Endothelial cell of umbilical vein (primary cell): Measurements from ENCODE around the gene IL36B.

ENCODE experiments used
- EZH2 ChIP-seq: IDR thresholded peaks from 2 replicates; pipeline ENCODE4 v1.6.1; 2012; ENCODE audit warnings: borderline replicate concordance, low read depth, mild to moderate bottlenecking, moderate library complexity, low read length, inconsistent platforms; ENCODE audit not compliant: severe bottlenecking
- FOS ChIP-seq: IDR thresholded peaks from 2 replicates; pipeline ENCODE4 v1.6.1; 2011; ENCODE audit warnings: mild to moderate bottlenecking, low read length, moderate library complexity, borderline replicate concordance; ENCODE audit not compliant: insufficient read depth
- JUN ChIP-seq: IDR thresholded peaks from 2 replicates; pipeline ENCODE4 v1.6.1; 2011; ENCODE audit warnings: borderline replicate concordance, low read depth; ENCODE audit not compliant: insufficient read length, insufficient read depth
- MYC ChIP-seq: IDR thresholded peaks from one replicate; pipeline ENCODE4 v1.6.1; 2011; ENCODE audit warnings: mild to moderate bottlenecking, low read depth, low read length
- POLR2A ChIP-seq: IDR thresholded peaks from 2 replicates; pipeline ENCODE4 v1.6.1; 2012; ENCODE audit warnings: low read depth, mild to moderate bottlenecking, control low read depth, low read length
- POLR2AphosphoS5 ChIP-seq: IDR thresholded peaks from 2 replicates; pipeline ENCODE4 v1.6.1; 2012; ENCODE audit warnings: low read depth, mild to moderate bottlenecking, control low read depth, low read length, moderate library complexity; ENCODE audit not compliant: insufficient read depth
- TF ChIP-seq, protein P1 (sequence below), 2 donors: IDR thresholded peaks; 1 replicate in 1 of 2; 2 replicates in 1 of 2; pipeline ENCODE4 v1.5.1; 2011; ENCODE audit warnings: low read length in 2 of 2, mild to moderate bottlenecking in 2 of 2, moderate library complexity in 2 of 2, control low read depth in 1 of 2, inconsistent platforms in 1 of 2, low read depth in 1 of 2; ENCODE audit not compliant: insufficient read depth in 1 of 2; ENCODE audit errors: extremely low read depth in 1 of 2
- TF ChIP-seq, protein P2 (sequence below): IDR thresholded peaks from 2 replicates; pipeline ENCODE4 v1.6.1; 2011; ENCODE audit not compliant: insufficient read depth, insufficient read length

DNA sequence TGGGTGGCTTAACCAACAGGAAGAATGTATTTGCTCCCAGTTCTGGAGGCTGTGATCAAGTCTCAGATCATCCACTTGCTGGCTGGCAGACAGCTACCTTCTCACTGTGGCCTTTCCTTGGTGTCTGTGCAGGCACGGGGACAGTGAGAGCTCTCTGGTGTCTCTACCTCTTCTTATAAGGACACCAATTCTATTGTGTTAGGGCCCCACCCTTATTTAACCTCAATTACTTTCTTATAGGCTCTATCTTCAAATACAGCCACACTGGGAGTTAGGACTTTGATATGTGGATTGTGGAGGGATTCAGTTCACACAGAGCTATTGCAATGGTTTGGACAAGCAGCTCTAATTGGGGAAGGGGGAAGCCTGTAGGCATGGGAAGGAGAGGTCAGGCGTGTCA lies 49.5 kb upstream of the IL36B start:
- no peak for TF ChIP-seq POLR2A
- TF ChIP-seq, protein P1, sequence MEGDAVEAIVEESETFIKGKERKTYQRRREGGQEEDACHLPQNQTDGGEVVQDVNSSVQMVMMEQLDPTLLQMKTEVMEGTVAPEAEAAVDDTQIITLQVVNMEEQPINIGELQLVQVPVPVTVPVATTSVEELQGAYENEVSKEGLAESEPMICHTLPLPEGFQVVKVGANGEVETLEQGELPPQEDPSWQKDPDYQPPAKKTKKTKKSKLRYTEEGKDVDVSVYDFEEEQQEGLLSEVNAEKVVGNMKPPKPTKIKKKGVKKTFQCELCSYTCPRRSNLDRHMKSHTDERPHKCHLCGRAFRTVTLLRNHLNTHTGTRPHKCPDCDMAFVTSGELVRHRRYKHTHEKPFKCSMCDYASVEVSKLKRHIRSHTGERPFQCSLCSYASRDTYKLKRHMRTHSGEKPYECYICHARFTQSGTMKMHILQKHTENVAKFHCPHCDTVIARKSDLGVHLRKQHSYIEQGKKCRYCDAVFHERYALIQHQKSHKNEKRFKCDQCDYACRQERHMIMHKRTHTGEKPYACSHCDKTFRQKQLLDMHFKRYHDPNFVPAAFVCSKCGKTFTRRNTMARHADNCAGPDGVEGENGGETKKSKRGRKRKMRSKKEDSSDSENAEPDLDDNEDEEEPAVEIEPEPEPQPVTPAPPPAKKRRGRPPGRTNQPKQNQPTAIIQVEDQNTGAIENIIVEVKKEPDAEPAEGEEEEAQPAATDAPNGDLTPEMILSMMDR (IDR thresholded peaks at IDR 0.05; ENCODE audit: extremely low read depth in 1 of 2, insufficient read depth in 1 of 2, low read depth in 1 of 2, low read length in 2 of 2): no peak
- TF ChIP-seq EZH2: no peak
- TF ChIP-seq POLR2AphosphoS5: no peak
- TF ChIP-seq, protein P2, sequence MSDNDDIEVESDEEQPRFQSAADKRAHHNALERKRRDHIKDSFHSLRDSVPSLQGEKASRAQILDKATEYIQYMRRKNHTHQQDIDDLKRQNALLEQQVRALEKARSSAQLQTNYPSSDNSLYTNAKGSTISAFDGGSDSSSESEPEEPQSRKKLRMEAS: no peak
- no peak for TF ChIP-seq FOS
- TF ChIP-seq JUN: no peak
- TF ChIP-seq MYC: no peak
